PC-3 (cell line): ENCODE measurements around the gene SMIM36.

ENCODE experiments used
- CTCF ChIP-seq: fragments of 300-600 bp; sonication (generic); conservative IDR thresholded peaks from 2 replicates; pipeline ENCODE4 v1.5.1; 2017; ENCODE audit warnings: antibody characterized with exemption, low read depth, mild to moderate bottlenecking, low read length
- EZH2 ChIP-seq: fragments of 300-600 bp; sonication (generic); IDR thresholded peaks from one replicate; pipeline ENCODE4 v1.6.1; 2017; ENCODE audit warnings: antibody characterized with exemption, mild to moderate bottlenecking, low read length; ENCODE audit not compliant: unreplicated experiment

DNA sequence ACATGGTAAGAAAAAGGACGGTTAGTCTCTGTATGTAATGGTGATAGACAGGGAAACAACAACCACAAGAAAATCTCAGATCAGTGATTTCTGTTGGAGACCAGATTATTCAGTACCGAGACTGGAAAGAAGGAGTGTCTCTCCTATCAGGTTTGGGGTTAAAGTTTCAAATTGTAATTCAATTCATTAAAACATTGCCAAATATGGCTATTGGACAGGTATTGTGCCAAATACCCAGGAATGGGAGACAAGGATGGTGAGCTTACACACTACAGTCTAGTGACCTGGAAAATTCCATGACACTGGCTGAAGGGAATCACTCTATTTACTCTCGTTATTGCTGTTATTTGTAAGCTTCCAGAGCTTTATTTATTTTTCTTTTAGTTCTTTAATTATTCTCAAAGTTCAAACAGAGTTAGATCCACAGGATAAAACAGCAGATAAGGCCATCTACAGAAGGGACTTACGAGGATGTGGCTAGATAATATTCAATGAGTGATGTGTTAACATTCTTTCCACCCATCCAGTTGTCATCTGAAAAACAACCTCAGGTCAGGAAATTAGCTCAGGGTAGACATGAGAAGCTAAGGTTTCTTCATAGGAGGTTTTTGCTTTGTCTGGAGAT, 64.6 kb downstream of the SMIM36 start:
- TF ChIP-seq EZH2 = no peak
- TF ChIP-seq CTCF = no peak
